KOPT-K1 (cell line): ENCODE data around the gene SLC5A4.
"Not testable (repeated sequence)": the region's sequence is repeated elsewhere in the genome, so short reads cannot be mapped to it uniquely, and the experiment has no call there.

ENCODE experiments used
- H3K27ac ChIP-seq: fragments of 200-600 bp; sonication (generic); 2 replicates; pipeline ENCODE4 v1.5.1; 2016; ENCODE audit warnings: antibody characterized with exemption, mild to moderate bottlenecking, low read depth, low read length; ENCODE audit not compliant: poor library complexity, severe bottlenecking
- H3K36me3 ChIP-seq: fragments of 200-600 bp; sonication (generic); 2 replicates; pipeline ENCODE4 v1.5.1; 2017; ENCODE audit warnings: antibody characterized with exemption, mild to moderate bottlenecking, low read length, moderate library complexity; ENCODE audit not compliant: insufficient read depth
- H3K9me3 ChIP-seq: fragments of 200-600 bp; sonication (generic); 2 replicates; pipeline ENCODE4 v1.5.1; 2017; ENCODE audit warnings: antibody characterized with exemption, low read length, mild to moderate bottlenecking; ENCODE audit not compliant: insufficient read depth, poor library complexity, severe bottlenecking

The SLC5A4 gene

GRCh38 chr22:32255217-32255616 lies at the start of gene SLC5A4:
SLC5A4 (minus strand) TSS chr22:32255347; CDS start chr22:32255329, 18 bp downstream.
- Histone ChIP-seq H3K9me3 (no peaks in the 10 kb centered on the region), H3K27ac (no peak within 1 kb of the TSS), H3K36me3 (no peaks in the 10 kb centered on the region)

- H3K36me3 ChIP-seq, result not testable (repeated sequence)
Measured at GRCh38 chr22:32293921-32294320, 38.8 kb upstream of the SLC5A4 start.

GRCh38 chr22:32286290-32286840 lies 31.2 kb upstream of the SLC5A4 start:
- H3K9me3 ChIP-seq, result no peaks in the 10 kb centered on the region
- H3K36me3 ChIP-seq, result no peaks in the 10 kb centered on the region
- H3K27ac ChIP-seq, result no peak overlapping the region

More at GRCh38 chr22:32293921-32294320, 38.8 kb upstream of the SLC5A4 start:
- H3K9me3 ChIP-seq, H3K27ac ChIP-seq: not testable (repeated sequence)

GRCh38 chr22:32281072-32281471 lies 25.9 kb upstream of the SLC5A4 start:
- Histone ChIP-seq H3K9me3 (no peaks in the 10 kb centered on the region), H3K27ac (no peak overlapping the region), H3K36me3 (no peaks in the 10 kb centered on the region)

- not testable (repeated sequence) for H3K36me3 ChIP-seq, H3K9me3 ChIP-seq
Measured at GRCh38 chr22:32275353-32275752, 20.2 kb upstream of the SLC5A4 start.

GRCh38 chr22:32271389-32271788 lies 16.2 kb upstream of the SLC5A4 start:
- H3K36me3 ChIP-seq, result no peaks in the 10 kb centered on the region
- no peaks in the 10 kb centered on the region for H3K9me3 ChIP-seq
- no peak overlapping the region for H3K27ac ChIP-seq

More at GRCh38 chr22:32275353-32275752, 20.2 kb upstream of the SLC5A4 start:
- H3K27ac ChIP-seq, result not testable (repeated sequence)

GRCh38 chr22:32270641-32271369 lies 15.7 kb upstream of the SLC5A4 start:
- Histone ChIP-seq H3K27ac (no peak overlapping the region), H3K36me3 (no peaks in the 10 kb centered on the region), H3K9me3 (no peaks in the 10 kb centered on the region)

- H3K9me3 ChIP-seq, result no peaks in the 10 kb centered on the region
- H3K27ac ChIP-seq, result no peak overlapping the region
Measured at GRCh38 chr22:32269316-32269715, 14.2 kb upstream of the SLC5A4 start.

GRCh38 chr22:32267011-32267410 lies 11.9 kb upstream of the SLC5A4 start:
- Histone ChIP-seq H3K36me3 (no peaks in the 10 kb centered on the region), H3K27ac (no peak overlapping the region), H3K9me3 (no peaks in the 10 kb centered on the region)

More at GRCh38 chr22:32269316-32269715, 14.2 kb upstream of the SLC5A4 start:
- H3K36me3 ChIP-seq, result no peaks in the 10 kb centered on the region

- no peaks in the 10 kb centered on the region for H3K36me3 ChIP-seq
- H3K27ac ChIP-seq, result no peak overlapping the region
- H3K9me3 ChIP-seq, result no peaks in the 10 kb centered on the region
Measured at GRCh38 chr22:32265882-32266767, 11.0 kb upstream of the SLC5A4 start.

- H3K36me3 ChIP-seq, H3K27ac ChIP-seq, H3K9me3 ChIP-seq: not testable (repeated sequence)
Measured at GRCh38 chr22:32263678-32264077, 8.5 kb upstream of the SLC5A4 start.

GRCh38 chr22:32261306-32261705 lies 6.2 kb upstream of the SLC5A4 start:
- no peaks in the 10 kb centered on the region for H3K36me3 ChIP-seq
- no peaks in the 10 kb centered on the region for H3K9me3 ChIP-seq
- no peak overlapping the region for H3K27ac ChIP-seq

GRCh38 chr22:32258791-32259190 lies 3.6 kb upstream of the SLC5A4 start:
- H3K36me3 ChIP-seq, result no peaks in the 10 kb centered on the region
- H3K27ac ChIP-seq, result no peak overlapping the region
- H3K9me3 ChIP-seq, result no peaks in the 10 kb centered on the region

- no peaks in the 10 kb centered on the region for H3K36me3 ChIP-seq
- no peaks in the 10 kb centered on the region for H3K9me3 ChIP-seq
- no peak overlapping the region for H3K27ac ChIP-seq
Measured at GRCh38 chr22:32255726-32256125, 579 bp upstream of the SLC5A4 start.

GRCh38 chr22:32249231-32249630 lies 5.9 kb downstream of the SLC5A4 start:
- Histone ChIP-seq H3K36me3 (no peaks in the 10 kb centered on the region), H3K9me3 (no peaks in the 10 kb centered on the region), H3K27ac (no peak overlapping the region)
